PC-9 (cell line): ENCODE data around the gene PAX9. TPM values are rescaled to one million over a fixed set of nuclear protein-coding genes. Genes with fewer than 3 reads are reported as not detected.

Experiments
- BruUV-seq: library from RNA; stranded (reverse); fragments of 400-500 nt; replicated peaks from 2 replicates; lab custom pipeline; 2021; lab: Mats Ljungman, UMichigan
- CTCF ChIA-PET: fragments of 300-600 bp; sonication (Branson Sonifier 250); formaldehyde crosslinking; loops from one replicate; lab custom pipeline; 2022; ENCODE audit warnings: antibody characterized with exemption; lab: Charles Lee
- POLR2A ChIA-PET: fragments of 300-600 bp; sonication (Branson Sonifier 250); formaldehyde crosslinking; loops from one replicate; lab custom pipeline; 2022; ENCODE audit warnings: antibody characterized with exemption; ENCODE audit not compliant: unreplicated experiment; lab: Charles Lee
- DNase-seq, 2 experiments: peaks; one replicate each; pipeline versions ENCODE4 v3.0.0 to v3.0.0-alpha.2; 2015 to 2022; ENCODE audit warnings: mixed read lengths in 1 of 2
- H2AFZ ChIP-seq: fragments of 200-600 bp; sonication (generic); 2 replicates; pipeline ENCODE4 v1.8.1; 2017; ENCODE audit warnings: antibody characterized with exemption
- H3F3A ChIP-seq: fragments of 200-600 bp; sonication (generic); 2 replicates; pipeline ENCODE4 v1.8.1; 2017; ENCODE audit warnings: antibody characterized with exemption, mild to moderate bottlenecking, low read depth; ENCODE audit not compliant: insufficient read depth
- H3K27ac ChIP-seq: fragments of 200-600 bp; sonication (generic); 2 replicates; pipeline ENCODE4 v1.6.1; 2016; ENCODE audit warnings: mixed run types
- H3K27me3 ChIP-seq: fragments of 200-600 bp; sonication (generic); 2 replicates; pipeline ENCODE4 v1.6.1; 2016; ENCODE audit warnings: low read depth, mixed run types; ENCODE audit not compliant: insufficient read depth
- H3K36me3 ChIP-seq: fragments of 200-600 bp; sonication (generic); 2 replicates; pipeline ENCODE4 v1.6.1; 2016; ENCODE audit warnings: low read depth, mixed run types
- H3K4me1 ChIP-seq: fragments of 200-600 bp; sonication (generic); replicated peaks from 2 replicates; pipeline ENCODE4 v1.6.1; 2016; ENCODE audit warnings: mixed run types; ENCODE audit not compliant: insufficient read depth
- H3K4me2 ChIP-seq: fragments of 200-600 bp; sonication (generic); 2 replicates; pipeline ENCODE4 v1.6.1; 2017; ENCODE audit warnings: mixed run types
- H3K4me3 ChIP-seq: fragments of 200-600 bp; sonication (generic); 2 replicates; pipeline ENCODE4 v1.6.1; 2016; ENCODE audit warnings: mixed run types
- H3K79me2 ChIP-seq: fragments of 200-600 bp; sonication (generic); 2 replicates; pipeline ENCODE4 v1.6.1; 2017; ENCODE audit warnings: low read depth, mixed run types
- H3K9me2 ChIP-seq: fragments of 200-600 bp; sonication (generic); 2 replicates; pipeline ENCODE4 v1.8.1; 2017; ENCODE audit warnings: mild to moderate bottlenecking; ENCODE audit not compliant: insufficient read depth
- H3K9me3 ChIP-seq: fragments of 200-600 bp; sonication (generic); 2 replicates; pipeline ENCODE4 v1.8.1; 2016; ENCODE audit warnings: low read depth; ENCODE audit not compliant: insufficient read depth
- H4K20me1 ChIP-seq: fragments of 200-600 bp; sonication (generic); 2 replicates; pipeline ENCODE4 v1.8.1; 2017; ENCODE audit not compliant: insufficient read depth
- EZH2 ChIP-seq: fragments of 200-600 bp; sonication (generic); IDR thresholded peaks from 2 replicates; pipeline ENCODE4 v1.8.0; 2017; ENCODE audit warnings: antibody characterized with exemption, low read depth
- intact Hi-C: fragments of 100-400 bp; cut with micrococcal nuclease; formaldehyde crosslinking; loops from one replicate; pipeline ENCODE4 v1.10.0; 2022; ENCODE audit not compliant: unreplicated experiment
- total RNA-seq: library from RNA; stranded (reverse); gene quantifications from 2 replicates; pipeline ENCODE4 v1.2.3, GENCODE V29; 2021
- TF ChIP-seq, protein P1 (sequence below): fragments of 200-600 bp; sonication (generic); conservative IDR thresholded peaks from 2 replicates; pipeline ENCODE4 v1.6.1; 2017; ENCODE audit warnings: mixed run types, antibody characterized with exemption, mild to moderate bottlenecking, moderate library complexity

Gene PAX9
- total RNA-seq, 1 experiment from 2014 or later, result 7.6 TPM

- H3K4me3 ChIP-seq, result no peak overlapping the region
- BruUV-seq, result no TSS peak
- H3K79me2 ChIP-seq, result no peaks in the 10 kb centered on the region
- no peak overlapping the region for H3K4me2 ChIP-seq
- no peak overlapping the region for H2AFZ ChIP-seq
- CTCF ChIA-PET, result no interaction called here
- no peaks in the 10 kb centered on the region for H4K20me1 ChIP-seq
- H3K27ac ChIP-seq, result no peak overlapping the region
- no peaks in the 10 kb centered on the region for H3K27me3 ChIP-seq
- H3K9me2 ChIP-seq, result no peaks in the 10 kb centered on the region
- no peaks in the 10 kb centered on the region for H3K9me3 ChIP-seq
- TF ChIP-seq, protein P1, sequence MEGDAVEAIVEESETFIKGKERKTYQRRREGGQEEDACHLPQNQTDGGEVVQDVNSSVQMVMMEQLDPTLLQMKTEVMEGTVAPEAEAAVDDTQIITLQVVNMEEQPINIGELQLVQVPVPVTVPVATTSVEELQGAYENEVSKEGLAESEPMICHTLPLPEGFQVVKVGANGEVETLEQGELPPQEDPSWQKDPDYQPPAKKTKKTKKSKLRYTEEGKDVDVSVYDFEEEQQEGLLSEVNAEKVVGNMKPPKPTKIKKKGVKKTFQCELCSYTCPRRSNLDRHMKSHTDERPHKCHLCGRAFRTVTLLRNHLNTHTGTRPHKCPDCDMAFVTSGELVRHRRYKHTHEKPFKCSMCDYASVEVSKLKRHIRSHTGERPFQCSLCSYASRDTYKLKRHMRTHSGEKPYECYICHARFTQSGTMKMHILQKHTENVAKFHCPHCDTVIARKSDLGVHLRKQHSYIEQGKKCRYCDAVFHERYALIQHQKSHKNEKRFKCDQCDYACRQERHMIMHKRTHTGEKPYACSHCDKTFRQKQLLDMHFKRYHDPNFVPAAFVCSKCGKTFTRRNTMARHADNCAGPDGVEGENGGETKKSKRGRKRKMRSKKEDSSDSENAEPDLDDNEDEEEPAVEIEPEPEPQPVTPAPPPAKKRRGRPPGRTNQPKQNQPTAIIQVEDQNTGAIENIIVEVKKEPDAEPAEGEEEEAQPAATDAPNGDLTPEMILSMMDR, result no peak
- TF ChIP-seq EZH2, result no peak
- DNase-seq, result no peak
- H3K36me3 ChIP-seq, result no peaks in the 10 kb centered on the region
- no peaks in the 10 kb centered on the region for H3F3A ChIP-seq
- intact Hi-C loops, result no loop called here
- POLR2A ChIA-PET, result no interaction called here
- H3K4me1 ChIP-seq, result no peaks in the 10 kb centered on the region
Observed at GRCh38 chr14:36676236-36676635, 14.6 kb downstream of the PAX9 start.

DNA sequence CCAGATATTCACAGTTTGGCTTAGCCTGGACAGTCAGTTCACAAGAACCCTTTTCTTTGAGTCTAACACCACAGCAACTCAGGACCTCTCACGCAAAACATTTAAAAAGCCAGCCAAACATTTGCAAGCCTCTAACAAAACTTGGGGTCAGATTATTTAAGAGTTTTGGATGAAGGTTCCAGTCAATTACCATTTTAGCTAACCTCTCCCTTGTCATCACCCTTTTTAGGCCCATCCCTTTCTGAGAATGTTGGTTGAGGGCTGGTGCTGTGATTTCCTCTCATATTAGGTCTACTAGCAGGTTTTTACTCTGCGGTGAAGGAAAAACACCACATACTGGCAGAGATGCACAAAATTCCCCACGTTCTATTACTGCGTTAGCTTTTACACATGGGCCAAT lies 20.7 kb downstream of the PAX9 start:
- H3K27me3 ChIP-seq, result no peaks in the 10 kb centered on the region
- H3K4me1 ChIP-seq, result no peaks in the 10 kb centered on the region
- H3K4me2 ChIP-seq, result no peak overlapping the region
- no peaks in the 10 kb centered on the region for H3K79me2 ChIP-seq
- no peak for DNase-seq
- ChIA-PET POLR2A (no interaction called here), CTCF (no interaction called here)
- no peak overlapping the region for H3K27ac ChIP-seq
- no peak overlapping the region for H2AFZ ChIP-seq
- no peaks in the 10 kb centered on the region for H3K9me2 ChIP-seq
- no peak overlapping the region for H3K4me3 ChIP-seq
- H3K36me3 ChIP-seq, result no peaks in the 10 kb centered on the region
- no TSS peak for BruUV-seq
- no peaks in the 10 kb centered on the region for H4K20me1 ChIP-seq
- no peaks in the 10 kb centered on the region for H3F3A ChIP-seq
- TF ChIP-seq, protein P1, result no peak
- TF ChIP-seq EZH2, result no peak
- no peaks in the 10 kb centered on the region for H3K9me3 ChIP-seq
- intact Hi-C loops, result no loop called here

- intact Hi-C loops, result no loop called here
- no peak overlapping the region for H2AFZ ChIP-seq
Observed at GRCh38 chr14:36683083-36683724, 21.5 kb downstream of the PAX9 start.

More at GRCh38 chr14:36683083-36683724, 21.5 kb downstream of the PAX9 start:
- BruUV-seq, result no TSS peak
- Histone ChIP-seq H3K9me3 (no peaks in the 10 kb centered on the region), H3K4me2 (no peak overlapping the region), H3F3A (no peaks in the 10 kb centered on the region), H3K4me3 (no peak overlapping the region), H3K27me3 (no peaks in the 10 kb centered on the region), H3K36me3 (no peaks in the 10 kb centered on the region), H3K9me2 (no peaks in the 10 kb centered on the region), H3K4me1 (no peaks in the 10 kb centered on the region), H3K27ac (no peak overlapping the region), H3K79me2 (no peaks in the 10 kb centered on the region), H4K20me1 (no peaks in the 10 kb centered on the region)
- ChIA-PET POLR2A (interaction anchor here (0.5 kb wide), 1 partner anchor 547 kb away, joined by 8 read pairs; no protein-coding TSS in a partner anchor), CTCF (no interaction called here)
- DNase-seq, result no peak
- TF ChIP-seq EZH2, result no peak
- TF ChIP-seq, protein P1, result no peak
